ENCODE results near the gene JAKMIP3.
"Not testable (repeated sequence)": the region's sequence is repeated elsewhere in the genome, so short reads cannot be mapped to it uniquely, and the experiment has no call there.

The JAKMIP3 gene

GRCh38 chr10:132063432-132063831, 2.3 kb upstream of the JAKMIP3 start:
- in situ Hi-C loops (cut with MboI; ENCODE audit: low sequenced_read_pairs): no loop called here

- in situ Hi-C loops (cut with MboI; ENCODE audit: low sequenced_read_pairs): no loop called here
These were observed 1.5 kb upstream of the JAKMIP3 start for GRCh38 chr10:132064082-132064755.

GRCh38 chr10:132064771-132065437, 842 bp upstream of the JAKMIP3 start:
- in situ Hi-C loops (cut with MboI; ENCODE audit: low sequenced_read_pairs): no loop called here

- in situ Hi-C loops (cut with MboI; ENCODE audit: low sequenced_read_pairs): no loop called here
These were observed 440 bp downstream of the JAKMIP3 start for GRCh38 chr10:132066186-132066585.

- in situ Hi-C loops (cut with MboI; ENCODE audit: low sequenced_read_pairs): no loop called here
These were observed 1.1 kb downstream of the JAKMIP3 start for GRCh38 chr10:132066812-132067211.

GRCh38 chr10:132068431-132069121, 2.8 kb downstream of the JAKMIP3 start:
- in situ Hi-C loops (cut with MboI; ENCODE audit: low sequenced_read_pairs): no loop called here

GRCh38 chr10:132069122-132069848, 3.5 kb downstream of the JAKMIP3 start:
- in situ Hi-C loops (cut with MboI; ENCODE audit: low sequenced_read_pairs): no loop called here

- in situ Hi-C loops (cut with MboI; ENCODE audit: low sequenced_read_pairs): no loop called here
These were observed 4.1 kb downstream of the JAKMIP3 start for GRCh38 chr10:132069849-132070182.

GRCh38 chr10:132070724-132071123, 5.0 kb downstream of the JAKMIP3 start:
- in situ Hi-C loops (cut with MboI; ENCODE audit: low sequenced_read_pairs): no loop called here

- in situ Hi-C loops (cut with MboI; ENCODE audit: low sequenced_read_pairs): no loop called here
These were observed 5.9 kb downstream of the JAKMIP3 start for GRCh38 chr10:132071667-132072066.

GRCh38 chr10:132075909-132076577, 10.3 kb downstream of the JAKMIP3 start:
- in situ Hi-C loops (cut with MboI; ENCODE audit: low sequenced_read_pairs): no loop called here

- in situ Hi-C loops (cut with MboI; ENCODE audit: low sequenced_read_pairs): no loop called here
These were observed 10.9 kb downstream of the JAKMIP3 start for GRCh38 chr10:132076578-132077081.

- in situ Hi-C loops (cut with MboI; ENCODE audit: low sequenced_read_pairs): no loop called here
These were observed 11.3 kb downstream of the JAKMIP3 start for GRCh38 chr10:132077091-132077490.

- in situ Hi-C loops (cut with MboI; ENCODE audit: low sequenced_read_pairs): no loop called here
These were observed 13.1 kb downstream of the JAKMIP3 start for GRCh38 chr10:132078746-132079345.

- in situ Hi-C loops (cut with MboI; ENCODE audit: low sequenced_read_pairs): not testable (repeated sequence)
These were observed 18.6 kb downstream of the JAKMIP3 start for GRCh38 chr10:132084384-132084783.

GRCh38 chr10:132093236-132093635, 27.5 kb downstream of the JAKMIP3 start:
- in situ Hi-C loops (cut with MboI; ENCODE audit: low sequenced_read_pairs): not testable (repeated sequence)

- in situ Hi-C loops (cut with MboI; ENCODE audit: low sequenced_read_pairs): no loop called here
These were observed 29.0 kb downstream of the JAKMIP3 start for GRCh38 chr10:132094581-132095234.

GRCh38 chr10:132095403-132096113, 29.8 kb downstream of the JAKMIP3 start:
- in situ Hi-C loops (cut with MboI; ENCODE audit: low sequenced_read_pairs): no loop called here

- in situ Hi-C loops (cut with MboI; ENCODE audit: low sequenced_read_pairs): no loop called here
These were observed 30.5 kb downstream of the JAKMIP3 start for GRCh38 chr10:132096223-132096622.

Data from HL-60/S4 treated with phorbol 12-myristate 13-acetate at 8.2 ng/mL for 4 days and 3 days (cell line).